IMR-90 (cell line): ENCODE results near the gene BTG2. TPM values are rescaled to one million over a fixed set of nuclear protein-coding genes. Genes with fewer than 3 reads are reported as not detected.

Experiments
- ATAC-seq: fragments of 200-7000 bp; cut with Tn5 transposase; 2 replicates; pipeline ENCODE4 v1.9.1; 2020; ENCODE audit warnings: low read depth, mild to moderate bottlenecking, moderate library complexity
- BruUV-seq: library from RNA; stranded (reverse); fragments of 400-500 nt; replicated peaks from 2 replicates; lab custom pipeline; 2021; lab: Mats Ljungman, UMichigan
- CTCF ChIA-PET: fragments of 300-600 bp; formaldehyde crosslinking; extraction: SDS; loops from one replicate; lab custom pipeline; 2021; ENCODE audit warnings: antibody characterized with exemption; lab: Yijun Ruan, JAX
- POLR2A ChIA-PET: fragments of 300-600 bp; sonication (Branson Sonifier 250); formaldehyde crosslinking; loops from one replicate; lab custom pipeline; 2022; ENCODE audit warnings: antibody characterized with exemption; ENCODE audit not compliant: unreplicated experiment; lab: Charles Lee
- DNase-seq: peaks from one replicate; pipeline ENCODE4 v3.0.0; 2013
- H2AFZ ChIP-seq: replicated peaks from 2 replicates; pipeline ENCODE3; 2013; ENCODE audit warnings: low read length, mild to moderate bottlenecking; ENCODE audit not compliant: poor library complexity
- H2AK5ac ChIP-seq: 2 replicates; pipeline ENCODE4 v1.6.1; 2013; ENCODE audit warnings: low read depth, low read length, inconsistent platforms
- H2AK9ac ChIP-seq: replicated peaks from 2 replicates; pipeline ENCODE3; 2013; ENCODE audit warnings: mild to moderate bottlenecking, low read depth, low read length, moderate library complexity; ENCODE audit not compliant: poor library complexity
- H2BK120ac ChIP-seq: 2 replicates; pipeline ENCODE4 v1.6.1; 2013; ENCODE audit warnings: low read depth, low read length, inconsistent platforms
- H2BK15ac ChIP-seq: 3 replicates; pipeline ENCODE4 v1.6.1; 2013; ENCODE audit warnings: low read depth, low read length, inconsistent platforms
- H2BK20ac ChIP-seq: 2 replicates; pipeline ENCODE4 v1.6.1; 2013; ENCODE audit warnings: low read depth, mild to moderate bottlenecking, inconsistent platforms, low read length, moderate library complexity
- H2BK5ac ChIP-seq: 2 replicates; pipeline ENCODE4 v1.6.1; 2013; ENCODE audit warnings: mild to moderate bottlenecking, low read depth, low read length, inconsistent platforms; ENCODE audit not compliant: poor library complexity, severe bottlenecking
- H3K14ac ChIP-seq: replicated peaks from 2 replicates; pipeline ENCODE4 v1.6.1; 2013; ENCODE audit warnings: low read depth, low read length, inconsistent platforms
- H3K18ac ChIP-seq: 2 replicates; pipeline ENCODE4 v1.6.1; 2013; ENCODE audit warnings: low read depth, low read length, control low read depth
- H3K23ac ChIP-seq: 2 replicates; pipeline ENCODE4 v1.6.1; 2013; ENCODE audit warnings: low read depth, low read length, inconsistent platforms
- H3K27ac ChIP-seq: 2 replicates; pipeline ENCODE4 v1.5.1; 2013; ENCODE audit warnings: mild to moderate bottlenecking, control low read depth, low read length; ENCODE audit not compliant: insufficient read depth
- H3K27me3 ChIP-seq: 2 replicates; pipeline ENCODE4 v1.6.1; 2013; ENCODE audit warnings: low read length; ENCODE audit not compliant: control insufficient read depth, insufficient read depth
- H3K36me3 ChIP-seq: 2 replicates; pipeline ENCODE4 v1.6.1; 2013; ENCODE audit warnings: low read length, mixed read lengths; ENCODE audit not compliant: control insufficient read depth, insufficient read depth
- H3K4ac ChIP-seq: 2 replicates; pipeline ENCODE4 v1.6.1; 2013; ENCODE audit warnings: low read depth, low read length, inconsistent platforms
- H3K4me1 ChIP-seq: 2 replicates; pipeline ENCODE4 v1.6.1; 2013; ENCODE audit warnings: low read length, mixed read lengths; ENCODE audit not compliant: control insufficient read depth, insufficient read depth
- H3K4me2 ChIP-seq: 2 replicates; pipeline ENCODE4 v1.6.1; 2013; ENCODE audit warnings: low read depth, mild to moderate bottlenecking, control low read depth, low read length, moderate library complexity
- H3K4me3 ChIP-seq: 2 replicates; pipeline ENCODE4 v1.5.1; 2013; ENCODE audit warnings: low read depth, mild to moderate bottlenecking, control low read depth, low read length, moderate library complexity; ENCODE audit not compliant: insufficient read depth
- H3K56ac ChIP-seq: 2 replicates; pipeline ENCODE4 v1.6.1; 2013; ENCODE audit warnings: low read length, inconsistent platforms; ENCODE audit not compliant: insufficient read depth; ENCODE audit errors: extremely low read depth
- H3K79me1 ChIP-seq, 2 experiments: 2 replicates each; pipeline ENCODE4 v1.6.1; 2013; ENCODE audit warnings: low read length in 2 of 2, inconsistent platforms in 1 of 2, low read depth in 1 of 2
- H3K9ac ChIP-seq: 2 replicates; pipeline ENCODE4 v1.6.1; 2013; ENCODE audit warnings: low read depth, low read length, control low read depth
- H3K9me1 ChIP-seq: 2 replicates; pipeline ENCODE4 v1.6.1; 2013; ENCODE audit warnings: low read length, inconsistent platforms; ENCODE audit not compliant: insufficient read depth
- H3K9me3 ChIP-seq: 2 replicates; pipeline ENCODE4 v1.6.1; 2013; ENCODE audit warnings: low read length; ENCODE audit not compliant: control insufficient read depth, insufficient read depth
- H4K20me1 ChIP-seq: 2 replicates; pipeline ENCODE4 v1.6.1; 2013; ENCODE audit warnings: low read length, inconsistent platforms; ENCODE audit not compliant: insufficient read depth
- H4K5ac ChIP-seq: 2 replicates; pipeline ENCODE4 v1.6.1; 2013; ENCODE audit warnings: mild to moderate bottlenecking, low read depth, low read length, control low read depth
- H4K8ac ChIP-seq, 2 experiments: 2 replicates each; pipeline ENCODE4 v1.6.1; 2013; ENCODE audit warnings: low read depth in 2 of 2, low read length in 2 of 2, control low read depth in 1 of 2, inconsistent platforms in 1 of 2
- H4K91ac ChIP-seq: 2 replicates; pipeline ENCODE4 v1.6.1; 2013; ENCODE audit warnings: low read depth, low read length, inconsistent platforms; ENCODE audit not compliant: insufficient read depth
- BHLHE40 ChIP-seq: fragments of 150-350 bp; IDR thresholded peaks from 2 replicates; pipeline ENCODE4 v1.6.1; 2016; ENCODE audit warnings: mild to moderate bottlenecking, low read depth, low read length
- CEBPB ChIP-seq: IDR thresholded peaks from 2 replicates; pipeline ENCODE4 v1.6.1; 2012; ENCODE audit warnings: low read depth, low read length, improper control_type of control experiment
- CHD1 ChIP-seq: IDR thresholded peaks from 2 replicates; pipeline ENCODE4 v1.6.1; 2012; ENCODE audit warnings: low read depth, low read length, improper control_type of control experiment
- CTCF ChIP-seq: conservative IDR thresholded peaks from 2 replicates; pipeline ENCODE4 v1.5.1; 2012; ENCODE audit warnings: mild to moderate bottlenecking, low read depth, low read length, improper control_type of control experiment
- ELK1 ChIP-seq: fragments of 150-350 bp; IDR thresholded peaks from 2 replicates; pipeline ENCODE4 v1.6.1; 2016; ENCODE audit warnings: low read depth, mild to moderate bottlenecking, low read length, moderate library complexity, borderline replicate concordance
- MAFK ChIP-seq: IDR thresholded peaks from 2 replicates; pipeline ENCODE4 v1.6.1; 2012; ENCODE audit warnings: low read depth, low read length, improper control_type of control experiment
- MAZ ChIP-seq: IDR thresholded peaks from 2 replicates; pipeline ENCODE4 v1.6.1; 2012; ENCODE audit warnings: low read depth, mild to moderate bottlenecking, low read length, improper control_type of control experiment, moderate library complexity, borderline replicate concordance
- MXI1 ChIP-seq: IDR thresholded peaks from 2 replicates; pipeline ENCODE4 v1.6.1; 2012; ENCODE audit warnings: low read depth, mild to moderate bottlenecking, low read length, moderate library complexity, borderline replicate concordance
- NFE2L2 ChIP-seq: fragments of 150-350 bp; IDR thresholded peaks from 2 replicates; pipeline ENCODE4 v1.6.1; 2016; ENCODE audit warnings: low read depth, mild to moderate bottlenecking, low read length
- POLR2A ChIP-seq: IDR thresholded peaks from 2 replicates; pipeline ENCODE4 v1.6.1; 2012; ENCODE audit warnings: mild to moderate bottlenecking, low read depth, low read length
- RCOR1 ChIP-seq: IDR thresholded peaks from 2 replicates; pipeline ENCODE4 v1.6.1; 2012; ENCODE audit warnings: mild to moderate bottlenecking, low read length, improper control_type of control experiment; ENCODE audit not compliant: insufficient replicate concordance
- RFX5 ChIP-seq: IDR thresholded peaks from 2 replicates; pipeline ENCODE4 v1.8.0; 2012; ENCODE audit warnings: low read depth, mild to moderate bottlenecking, low read length, moderate library complexity
- SMC3 ChIP-seq: fragments of 150-350 bp; IDR thresholded peaks from 2 replicates; pipeline ENCODE4 v1.6.1; 2016; ENCODE audit warnings: low read depth, mild to moderate bottlenecking, antibody characterized with exemption, low read length, moderate library complexity
- USF2 ChIP-seq: fragments of 150-350 bp; IDR thresholded peaks from 2 replicates; pipeline ENCODE4 v1.6.1; 2017; ENCODE audit warnings: mild to moderate bottlenecking, antibody characterized with exemption, low read length, low read depth
- WGBS, 2 experiments: methylation state at CpG; one replicate each; pipeline versions ENCODE4 v1.1.5 to v1.1.7; 2013; ENCODE audit warnings: missing lambda C conversion rate in 2 of 2; ENCODE audit not compliant: insufficient read length in 1 of 2; ENCODE audit errors: extremely low coverage in 2 of 2; 5-methylcytosine and 5-hydroxymethylcytosine counted together
- dilution Hi-C: fragments of 300-500 bp; cut with HindIII; formaldehyde crosslinking; loops from one replicate; pipeline ENCODE4 v1.14.3; 2018; ENCODE audit warnings: low sequenced_read_pairs; ENCODE audit not compliant: unreplicated experiment
- in situ Hi-C: fragments of 300-500 bp; cut with MboI; formaldehyde crosslinking; loops from 3 replicates; pipeline ENCODE4 v1.14.3; 2019; ENCODE audit warnings: low sequenced_read_pairs, inconsistent platforms, mixed read lengths
- intact Hi-C: fragments of 100-400 bp; cut with micrococcal nuclease; formaldehyde crosslinking; loops from 2 replicates; pipeline ENCODE4 v1.10.0; 2022
- polyA plus RNA-seq, 3 experiments: library from polyadenylated mRNA; depleted of rRNA; stranded (reverse); fragments of >200 nt; gene quantifications; 2 replicates each; pipeline ENCODE4 v1.2.3, GENCODE V29; 2012; ENCODE audit warnings: low replicate concordance in 1 of 3
- total RNA-seq: library from RNA; depleted of rRNA; stranded (reverse); fragments of >200 nt; gene quantifications from 2 replicates; pipeline ENCODE4 v1.2.3, GENCODE V29; 2012

BTG2 gene
- total and polyA plus RNA-seq, 2 of the 4 experiments (the other 2 are of a cell fraction), result 8.4 to 18.8 TPM

- no peak overlapping the region for H2AFZ ChIP-seq
- intact Hi-C loops (no loop called here), dilution Hi-C loops (no loop called here), in situ Hi-C loops (no loop called here)
- H2AK9ac ChIP-seq, result no peak overlapping the region
- no peak overlapping the region; the same call in 1 of the 2 replicates for H3K18ac ChIP-seq
- no peak overlapping the region for H3K9ac ChIP-seq
- H3K56ac ChIP-seq, result no peak overlapping the region
- no peaks in the 10 kb centered on the region for H3K9me3 ChIP-seq
- WGBS, 2 experiments, result 53% methylated on average over 2 of the region's 8 CpGs; no CpG with 5 or more reads in 1 of the 2 experiments
- peak overlapping the region; percentile 82 for H2BK120ac ChIP-seq
- H3K14ac ChIP-seq, result peak overlapping the region; percentile 71
- H3K27me3 ChIP-seq, result peaks cover 20% of the 10 kb centered on the region
- H2BK15ac ChIP-seq, result peak overlapping the region; percentile 36; the same call in 1 of the 3 replicates
- peaks cover 19% of the 10 kb centered on the region for H3K9me1 ChIP-seq
- no peaks in the 10 kb centered on the region for H3K36me3 ChIP-seq
- H2BK20ac ChIP-seq, result peak overlapping the region; percentile 47
- ChIA-PET CTCF (interaction anchor here (0.6 to 1.6 kb wide), 7 partner anchors 13 to 1239 kb away, joined by 3 to 6 read pairs (median 4); no protein-coding TSS in a partner anchor), POLR2A (no interaction called here)
- H3K79me1 ChIP-seq, result no peaks in the 10 kb centered on the region
- peak overlapping the region; percentile 61 for H3K4ac ChIP-seq
- peak overlapping the region; percentile 5 for H3K23ac ChIP-seq
- H3K4me2 ChIP-seq, result no peak overlapping the region
- no peaks in the 10 kb centered on the region for H4K20me1 ChIP-seq
- BruUV-seq, result no TSS peak
- ATAC-seq, result no peak
- no peak overlapping the region for H2BK5ac ChIP-seq
- H3K4me1 ChIP-seq, result peaks cover 6% of the 10 kb centered on the region
- H4K91ac ChIP-seq, result peak overlapping the region; percentile 13; the same call in 1 of the 2 replicates
- peak overlapping the region in 1 of 2 experiments; percentile 34; a peak in 1 of 4 replicates for H4K8ac ChIP-seq
- no peak overlapping the region for H3K4me3 ChIP-seq
- TF ChIP-seq USF2 (no peak), POLR2A (no peak), CTCF (no peak), SMC3 (no peak), NFE2L2 (no peak), RFX5 (no peak), ELK1 (no peak), RCOR1 (no peak), CHD1 (no peak), MXI1 (no peak), MAFK (no peak), BHLHE40 (no peak), MAZ (no peak), CEBPB (no peak)
- no peak for DNase-seq
- no peak overlapping the region for H3K27ac ChIP-seq
- H2AK5ac ChIP-seq, result peak overlapping the region; percentile 90; the same call in 1 of the 2 replicates
- no peak overlapping the region for H4K5ac ChIP-seq
Measured at GRCh38 chr1:203353486-203353885, 48.2 kb downstream of the BTG2 start.
